ENCODE data around the gene CRYAA. TPM values are rescaled to one million over a fixed set of nuclear protein-coding genes. Genes with fewer than 3 reads are reported as not detected.

Gene CRYAA
- polyA plus RNA-seq, 4 donors: 0.08 TPM; not detected in 3

GRCh38 chr21:43198376-43198775 lies 29.6 kb downstream of the CRYAA start:
- DNase-seq (ENCODE audit: low read depth in 4 of 4, low spot score in 3 of 4): no peak

GRCh38 chr21:43201491-43201890 lies 32.7 kb downstream of the CRYAA start:
- no peak for DNase-seq (ENCODE audit: low read depth in 4 of 4, low spot score in 3 of 4)

GRCh38 chr21:43203591-43203990 lies 34.8 kb downstream of the CRYAA start:
- no peak for DNase-seq (ENCODE audit: low read depth in 4 of 4, low spot score in 3 of 4)

GRCh38 chr21:43204638-43205037 lies 35.8 kb downstream of the CRYAA start:
- no peak for DNase-seq (ENCODE audit: low read depth in 4 of 4, low spot score in 3 of 4)

GRCh38 chr21:43206231-43207042 lies 37.6 kb downstream of the CRYAA start:
- no peak for DNase-seq (ENCODE audit: low read depth in 4 of 4, low spot score in 3 of 4)

GRCh38 chr21:43207043-43207315 lies 38.2 kb downstream of the CRYAA start:
- DNase-seq (ENCODE audit: low read depth in 4 of 4, low spot score in 3 of 4): no peak

GRCh38 chr21:43207868-43208267 lies 39.1 kb downstream of the CRYAA start:
- no peak for DNase-seq (ENCODE audit: low read depth in 4 of 4, low spot score in 3 of 4)

GRCh38 chr21:43208561-43209332 lies 39.9 kb downstream of the CRYAA start:
- DNase-seq (ENCODE audit: low read depth in 4 of 4, low spot score in 3 of 4): no peak

GRCh38 chr21:43209575-43210453 lies 41.0 kb downstream of the CRYAA start:
- no peak for DNase-seq (ENCODE audit: low read depth in 4 of 4, low spot score in 3 of 4)

- no peak for DNase-seq (ENCODE audit: low read depth in 4 of 4, low spot score in 3 of 4)
Observed at GRCh38 chr21:43210454-43211071, 41.8 kb downstream of the CRYAA start.

GRCh38 chr21:43211072-43211759 lies 42.4 kb downstream of the CRYAA start:
- no peak for DNase-seq (ENCODE audit: low read depth in 4 of 4, low spot score in 3 of 4)

GRCh38 chr21:43211760-43212115 lies 42.9 kb downstream of the CRYAA start:
- DNase-seq (ENCODE audit: low read depth in 4 of 4, low spot score in 3 of 4): no peak

Other genes starting within 250 kb of the CRYAA start
- under 1 TPM; 0.27 to 0.59 (median 0.29) TPM for gene ERVH48-1, start 243.4 kb upstream of the CRYAA start, polyA plus RNA-seq (ENCODE audit: insufficient read length in 4 of 4)
- gene PKNOX1, start 194.4 kb upstream of the CRYAA start, polyA plus RNA-seq (ENCODE audit: insufficient read length in 4 of 4): 10 to 100 TPM; 24.9 to 28.6 (median 25.9) TPM
- 10 to 100 TPM; 21.9 to 48.3 (median 39.2) TPM for gene CBS, start 93.2 kb upstream of the CRYAA start, polyA plus RNA-seq (ENCODE audit: insufficient read length in 4 of 4)
- gene U2AF1, start 61.4 kb upstream of the CRYAA start, polyA plus RNA-seq (ENCODE audit: insufficient read length in 4 of 4): 10 to 100 TPM; 27.4 to 56.3 (median 38.6) TPM